Activated CD8-positive, alpha-beta T cell treated with anti-CD3 and anti-CD28 coated beads, Interleukin-2, amount 10 ng/mL, durations not matched to agents 7 days and 5 days (primary cell): ENCODE data around the gene RBCK1. TPM values are rescaled to one million over a fixed set of nuclear protein-coding genes. Genes with fewer than 3 reads are reported as not detected.

ENCODE experiments used
- ATAC-seq: fragments of 150-1000 bp; cut with Tn5 transposase; one replicate; pipeline ENCODE4 v1.10.0; 2021; ENCODE audit warnings: moderate library complexity
- CTCF ChIA-PET: fragments of 350-600 bp; sonication (Branson Sonifier 250); formaldehyde crosslinking; loops from one replicate; lab custom pipeline; 2021; ENCODE audit warnings: antibody characterized with exemption; lab: Charles Lee
- POLR2A ChIA-PET: fragments of 350-600 bp; sonication (Branson Sonifier 250); formaldehyde crosslinking; loops from one replicate; lab custom pipeline; 2021; ENCODE audit warnings: antibody characterized with exemption; lab: Charles Lee
- DNase-seq: peaks from one replicate; pipeline ENCODE4 v3.0.0-alpha.2; 2020
- H3K27ac Mint-ChIP-seq: one replicate; pipeline ENCODE4 v1.8.0; 2021; ENCODE audit warnings: mild to moderate bottlenecking, mixed read lengths
- H3K27me3 Mint-ChIP-seq: one replicate; pipeline ENCODE4 v1.8.0; 2021; ENCODE audit warnings: low read depth, mixed read lengths
- H3K36me3 Mint-ChIP-seq: one replicate; pipeline ENCODE4 v1.8.0; 2021; ENCODE audit warnings: low read depth, mixed read lengths
- H3K4me1 Mint-ChIP-seq: one replicate; pipeline ENCODE4 v1.8.0; 2021; ENCODE audit warnings: low read depth, mixed read lengths
- H3K4me3 Mint-ChIP-seq: one replicate; pipeline ENCODE4 v1.8.0; 2021; ENCODE audit warnings: mild to moderate bottlenecking, mixed read lengths
- H3K9me3 Mint-ChIP-seq: one replicate; pipeline ENCODE4 v1.8.0; 2022; ENCODE audit warnings: mixed read lengths; ENCODE audit not compliant: insufficient read depth
- total RNA-seq, 2 experiments: library from RNA; stranded (reverse); gene quantifications; one replicate each; pipeline ENCODE4 v1.2.3, GENCODE V29; 2021

RBCK1 gene
- total RNA-seq, 2 experiments from 2014 or later: 135 to 149 TPM

- no peaks in the 10 kb centered on the region for H3K9me3 Mint-ChIP-seq
- H3K36me3 Mint-ChIP-seq: peaks cover 78% of the 10 kb centered on the region
- CTCF ChIA-PET: interaction anchor here (1.4 to 3.4 kb wide), 2 partner anchors 26 to 79 kb away, joined by 3 to 14 read pairs; no protein-coding TSS in a partner anchor
- peaks cover 77% of the 10 kb centered on the region for H3K4me1 Mint-ChIP-seq
- DNase-seq: peak; percentile 77
- peak overlapping the region; percentile 85 for H3K27ac Mint-ChIP-seq
- POLR2A ChIA-PET: interaction anchor here (1.2 to 1.3 kb wide), 2 partner anchors 11 to 26 kb away, joined by 3 to 8 read pairs; no protein-coding TSS in a partner anchor
- no peaks in the 10 kb centered on the region for H3K27me3 Mint-ChIP-seq
- peak overlapping the region; percentile 45 for H3K4me3 Mint-ChIP-seq
- ATAC-seq: peak; percentile 78
Observed at GRCh38 chr20:433300-433975, 25.3 kb downstream of the RBCK1 start.

GRCh38 chr20:434221-434620 is 26.1 kb downstream of the RBCK1 start:
- peak overlapping the region; percentile 85 for H3K27ac Mint-ChIP-seq

DNA sequence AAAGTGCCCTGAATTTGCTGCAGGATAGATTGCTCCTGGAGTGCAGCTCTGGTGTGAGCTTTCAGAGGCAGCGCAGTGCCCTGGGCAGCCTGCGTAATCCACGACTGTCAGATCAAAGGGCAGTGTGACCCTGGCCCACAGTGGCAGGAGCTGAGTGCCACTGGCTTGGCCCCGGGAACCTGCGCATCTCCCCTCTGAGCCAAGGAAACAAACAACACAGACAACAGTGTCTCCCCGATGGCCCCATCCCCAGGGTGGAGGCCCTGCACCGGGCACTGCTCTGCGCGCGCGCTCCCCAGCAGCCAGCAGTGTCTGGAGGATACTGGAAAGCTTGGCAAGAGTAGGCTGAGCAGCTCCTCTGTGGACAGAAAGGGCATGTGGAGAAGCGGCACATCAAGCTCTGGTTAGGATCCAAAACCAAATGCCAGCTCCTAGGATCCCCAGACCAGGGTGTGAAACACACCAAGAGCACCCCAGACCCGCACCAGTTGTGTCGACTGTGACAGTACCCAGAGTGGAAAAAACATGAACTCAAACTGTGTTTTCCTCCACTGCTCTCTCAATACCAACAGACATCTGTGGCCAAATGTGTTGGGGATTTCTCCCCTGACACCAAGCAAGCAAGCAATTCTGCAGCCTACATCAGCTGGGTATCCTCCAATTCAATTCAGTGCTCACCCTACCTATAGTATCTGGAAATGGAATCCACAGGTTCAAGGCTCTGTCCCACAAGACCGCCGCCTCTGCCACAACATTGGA is 26.7 kb downstream of the RBCK1 start:
- Mint-ChIP-seq H3K27me3 (no peaks in the 10 kb centered on the region), H3K36me3 (peaks cover 82% of the 10 kb centered on the region), H3K27ac (peak overlapping the region; percentile 85), H3K9me3 (no peaks in the 10 kb centered on the region), H3K4me1 (peaks cover 89% of the 10 kb centered on the region), H3K4me3 (peak overlapping the region; percentile 15)
- ATAC-seq: no peak
- DNase-seq: no peak
- ChIA-PET POLR2A (interaction anchor here (0.6 kb wide), 1 partner anchor 27 kb away, joined by 3 read pairs; no protein-coding TSS in a partner anchor), CTCF (no interaction called here)

More at GRCh38 chr20:434221-434620, 26.1 kb downstream of the RBCK1 start:
- H3K9me3 Mint-ChIP-seq: no peaks in the 10 kb centered on the region
- no peaks in the 10 kb centered on the region for H3K27me3 Mint-ChIP-seq
- ChIA-PET POLR2A (no interaction called here), CTCF (no interaction called here)
- H3K4me3 Mint-ChIP-seq: peak overlapping the region; percentile 15
- H3K4me1 Mint-ChIP-seq: peaks cover 85% of the 10 kb centered on the region
- ATAC-seq (no peak), DNase-seq (no peak)
- H3K36me3 Mint-ChIP-seq: peaks cover 82% of the 10 kb centered on the region

- ATAC-seq (no peak), DNase-seq (no peak)
- Mint-ChIP-seq H3K9me3 (no peaks in the 10 kb centered on the region), H3K27me3 (no peaks in the 10 kb centered on the region), H3K4me1 (peaks cover 90% of the 10 kb centered on the region), H3K36me3 (peaks cover 83% of the 10 kb centered on the region), H3K27ac (no peak overlapping the region), H3K4me3 (no peak overlapping the region)
- POLR2A ChIA-PET: interaction anchor here (0.6 kb wide), 1 partner anchor 28 kb away, joined by 3 read pairs; no protein-coding TSS in a partner anchor
- CTCF ChIA-PET: no interaction called here
Observed at GRCh38 chr20:435558-435957, 27.5 kb downstream of the RBCK1 start.

DNA sequence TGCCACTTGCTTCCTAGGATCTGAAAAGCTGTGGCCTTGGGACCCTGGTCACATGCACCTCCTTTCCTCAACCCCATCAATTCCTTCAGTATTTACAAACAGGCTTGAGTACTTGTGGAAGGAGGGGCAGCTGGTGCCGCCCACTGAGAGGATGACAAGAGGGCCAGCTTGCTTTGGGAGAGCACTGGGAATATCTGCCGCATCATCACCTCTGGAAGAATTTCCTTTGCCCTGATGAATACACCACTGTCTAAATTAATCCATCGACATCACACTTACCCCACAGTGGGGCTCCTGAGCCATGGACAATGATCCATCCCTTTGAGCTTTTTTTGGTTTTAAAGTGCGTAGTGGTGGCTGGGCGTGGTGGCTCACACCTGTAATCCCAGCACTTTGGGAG is 28.4 kb downstream of the RBCK1 start:
- ChIA-PET POLR2A (no interaction called here), CTCF (interaction anchor here (0.6 to 1.1 kb wide), 2 partner anchors 17 to 29 kb away, joined by 3 read pairs; no protein-coding TSS in a partner anchor)
- DNase-seq (no peak), ATAC-seq (no peak)
- peaks cover 82% of the 10 kb centered on the region for H3K4me1 Mint-ChIP-seq
- H3K27ac Mint-ChIP-seq: no peak overlapping the region
- H3K36me3 Mint-ChIP-seq: peaks cover 83% of the 10 kb centered on the region
- H3K4me3 Mint-ChIP-seq: no peak overlapping the region
- no peaks in the 10 kb centered on the region for H3K9me3 Mint-ChIP-seq
- no peaks in the 10 kb centered on the region for H3K27me3 Mint-ChIP-seq

- H3K4me1 Mint-ChIP-seq: peaks cover 71% of the 10 kb centered on the region
- ATAC-seq: no peak
- H3K9me3 Mint-ChIP-seq: no peaks in the 10 kb centered on the region
Observed at GRCh38 chr20:437787-438486, 29.8 kb downstream of the RBCK1 start.

DNA sequence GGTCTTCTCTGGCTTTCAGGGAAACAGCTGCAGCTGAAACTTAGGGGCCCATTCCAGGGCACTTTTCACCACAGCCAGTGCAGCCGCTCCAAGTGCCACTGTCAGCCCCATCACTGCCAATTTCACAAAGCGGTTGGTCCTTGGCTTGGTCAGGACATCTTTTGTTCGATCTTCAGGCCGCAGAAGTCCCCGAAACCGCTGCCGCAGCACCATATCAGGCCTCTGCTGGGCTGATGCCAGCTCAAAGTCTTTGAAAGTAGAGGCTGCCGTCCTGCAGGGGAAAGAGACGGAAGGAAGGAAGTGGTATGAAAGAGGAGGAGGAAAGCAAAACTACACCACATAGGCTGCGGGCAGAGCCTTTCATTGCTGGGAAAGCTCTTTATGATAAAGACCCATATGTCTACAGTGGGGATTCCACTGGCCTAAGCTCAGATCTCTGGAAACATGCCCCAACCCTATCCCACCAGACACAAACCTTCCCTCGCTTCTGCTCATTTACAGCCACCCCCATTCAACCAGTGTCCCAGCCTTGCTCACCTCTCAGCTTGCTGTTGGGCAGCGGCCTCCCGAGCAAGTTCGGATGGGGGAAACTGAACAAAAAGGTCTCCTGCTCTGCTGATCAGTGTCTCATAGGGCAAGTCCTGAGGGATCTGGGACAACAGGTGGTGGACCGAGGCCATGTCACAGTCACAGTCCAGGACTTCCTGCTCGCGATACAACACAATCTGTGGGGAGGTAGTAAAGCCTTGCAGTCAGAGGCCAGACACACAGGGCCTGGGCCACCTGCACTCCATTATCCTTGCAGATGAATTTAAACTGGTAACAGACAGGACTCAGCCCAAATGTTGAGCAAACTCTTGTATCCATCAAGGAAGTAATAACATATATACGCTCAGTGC is 30.7 kb downstream of the RBCK1 start:
- H3K9me3 Mint-ChIP-seq: no peaks in the 10 kb centered on the region
- POLR2A ChIA-PET: interaction anchor here (0.7 to 1.6 kb wide), 4 partner anchors 22 to 31 kb away, joined by 3 to 9 read pairs (median 5); partner anchors contain the start of gene TBC1D20
- H3K4me3 Mint-ChIP-seq: peak overlapping the region; percentile 62
- DNase-seq: peak; percentile 79
- peak overlapping the region; percentile 85 for H3K27ac Mint-ChIP-seq
- H3K27me3 Mint-ChIP-seq: no peaks in the 10 kb centered on the region
- H3K36me3 Mint-ChIP-seq: peaks cover 88% of the 10 kb centered on the region
- ATAC-seq: peak; percentile 88
- H3K4me1 Mint-ChIP-seq: peaks cover 62% of the 10 kb centered on the region
- CTCF ChIA-PET: interaction anchor here (0.7 to 2.6 kb wide), 13 partner anchors 22 to 206 kb away, joined by 3 to 8 read pairs (median 3); partner anchors contain the start of genes TBC1D20 and TRIB3

More at GRCh38 chr20:437787-438486, 29.8 kb downstream of the RBCK1 start:
- Mint-ChIP-seq H3K4me3 (peak overlapping the region; percentile 62), H3K36me3 (peaks cover 88% of the 10 kb centered on the region), H3K27ac (peak overlapping the region; percentile 85), H3K27me3 (no peaks in the 10 kb centered on the region)
- DNase-seq: peak; percentile 38
- CTCF ChIA-PET: interaction anchor here (0.6 to 2.6 kb wide), 13 partner anchors 22 to 207 kb away, joined by 3 to 8 read pairs (median 3); partner anchors contain the start of genes TBC1D20 and TRIB3
- POLR2A ChIA-PET: interaction anchor here (0.7 to 1.6 kb wide), 5 partner anchors 11 to 30 kb away, joined by 3 to 9 read pairs (median 5); partner anchors contain the start of gene TBC1D20

DNA sequence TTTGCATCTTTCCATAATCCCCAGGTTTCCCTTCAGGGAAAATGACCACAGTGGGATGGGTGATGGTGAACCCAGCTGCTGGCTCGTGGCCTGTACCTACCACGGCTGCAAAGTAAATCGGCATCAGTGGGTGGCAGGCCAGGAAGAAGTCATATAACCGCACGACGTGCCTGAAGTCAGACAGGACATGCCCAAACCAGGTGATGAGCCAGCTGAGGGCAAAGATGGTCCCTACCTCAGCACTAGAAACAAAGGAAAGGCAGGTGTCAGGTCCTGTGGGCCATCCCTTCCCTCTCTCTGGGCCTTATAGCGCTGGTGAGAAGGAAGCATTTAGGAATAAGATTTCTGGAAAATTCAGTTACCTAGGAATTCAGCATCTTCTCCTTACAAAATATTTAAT is 32.0 kb downstream of the RBCK1 start:
- ATAC-seq (no peak), DNase-seq (no peak)
- POLR2A ChIA-PET: no interaction called here
- H3K27me3 Mint-ChIP-seq: no peaks in the 10 kb centered on the region
- peak overlapping the region; percentile 85 for H3K27ac Mint-ChIP-seq
- H3K36me3 Mint-ChIP-seq: peaks cover 86% of the 10 kb centered on the region
- no peaks in the 10 kb centered on the region for H3K9me3 Mint-ChIP-seq
- H3K4me3 Mint-ChIP-seq: no peak overlapping the region
- H3K4me1 Mint-ChIP-seq: peaks cover 49% of the 10 kb centered on the region
- CTCF ChIA-PET: interaction anchor here (1.6 kb wide), 1 partner anchor 19 kb away, joined by 3 read pairs; no protein-coding TSS in a partner anchor

DNA sequence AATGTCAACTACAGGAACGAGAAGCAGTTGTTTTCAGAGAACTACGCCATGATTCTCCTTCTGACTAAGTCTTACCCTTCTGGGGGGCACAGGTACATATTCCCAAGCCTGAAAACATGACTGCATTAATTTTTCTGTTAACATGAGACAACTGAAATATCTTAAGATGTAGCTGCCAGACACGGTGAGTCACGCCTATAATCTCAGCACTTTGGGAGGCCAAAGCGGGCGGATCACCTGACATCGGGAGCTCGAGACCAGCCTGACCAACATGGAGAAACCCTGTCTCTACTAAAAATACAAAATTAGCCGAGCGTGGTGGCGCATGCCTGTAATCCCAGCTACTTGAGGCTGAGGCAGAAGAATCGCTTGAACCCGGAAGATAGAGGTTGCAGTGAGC is 32.5 kb downstream of the RBCK1 start:
- no peak overlapping the region for H3K4me3 Mint-ChIP-seq
- POLR2A ChIA-PET: no interaction called here
- H3K9me3 Mint-ChIP-seq: no peaks in the 10 kb centered on the region
- H3K27me3 Mint-ChIP-seq: no peaks in the 10 kb centered on the region
- CTCF ChIA-PET: interaction anchor here (1.6 kb wide), 1 partner anchor 18 kb away, joined by 3 read pairs; no protein-coding TSS in a partner anchor
- peaks cover 85% of the 10 kb centered on the region for H3K36me3 Mint-ChIP-seq
- ATAC-seq (no peak), DNase-seq (no peak)
- H3K27ac Mint-ChIP-seq: no peak overlapping the region
- peaks cover 47% of the 10 kb centered on the region for H3K4me1 Mint-ChIP-seq

- H3K4me3 Mint-ChIP-seq: no peak overlapping the region
- H3K9me3 Mint-ChIP-seq: no peaks in the 10 kb centered on the region
- peaks cover 72% of the 10 kb centered on the region for H3K36me3 Mint-ChIP-seq
- peaks cover 28% of the 10 kb centered on the region for H3K4me1 Mint-ChIP-seq
- CTCF ChIA-PET: no interaction called here
- DNase-seq (no peak), ATAC-seq (no peak)
- no peak overlapping the region for H3K27ac Mint-ChIP-seq
- POLR2A ChIA-PET: interaction anchor here (0.8 kb wide), 1 partner anchor 36 kb away, joined by 3 read pairs; no protein-coding TSS in a partner anchor
- H3K27me3 Mint-ChIP-seq: no peaks in the 10 kb centered on the region
Observed at GRCh38 chr20:443223-443775, 35.2 kb downstream of the RBCK1 start.
